PC-9 (cell line): ENCODE data around the gene CES5A. TPM values are rescaled to one million over a fixed set of nuclear protein-coding genes. Genes with fewer than 3 reads are reported as not detected.

Experiments used
- BruUV-seq: library from RNA; stranded (reverse); fragments of 400-500 nt; replicated peaks from 2 replicates; lab custom pipeline; 2021; lab: Mats Ljungman, UMichigan
- CTCF ChIA-PET: fragments of 300-600 bp; sonication (Branson Sonifier 250); formaldehyde crosslinking; loops from one replicate; lab custom pipeline; 2022; ENCODE audit warnings: antibody characterized with exemption; lab: Charles Lee
- POLR2A ChIA-PET: fragments of 300-600 bp; sonication (Branson Sonifier 250); formaldehyde crosslinking; loops from one replicate; lab custom pipeline; 2022; ENCODE audit warnings: antibody characterized with exemption; ENCODE audit not compliant: unreplicated experiment; lab: Charles Lee
- DNase-seq, 2 experiments: peaks; one replicate each; pipeline versions ENCODE4 v3.0.0 to v3.0.0-alpha.2; 2015 to 2022; ENCODE audit warnings: mixed read lengths in 1 of 2
- H2AFZ ChIP-seq: fragments of 200-600 bp; sonication (generic); 2 replicates; pipeline ENCODE4 v1.8.1; 2017; ENCODE audit warnings: antibody characterized with exemption
- H3F3A ChIP-seq: fragments of 200-600 bp; sonication (generic); 2 replicates; pipeline ENCODE4 v1.8.1; 2017; ENCODE audit warnings: antibody characterized with exemption, mild to moderate bottlenecking, low read depth; ENCODE audit not compliant: insufficient read depth
- H3K27ac ChIP-seq: fragments of 200-600 bp; sonication (generic); 2 replicates; pipeline ENCODE4 v1.6.1; 2016; ENCODE audit warnings: mixed run types
- H3K27me3 ChIP-seq: fragments of 200-600 bp; sonication (generic); 2 replicates; pipeline ENCODE4 v1.6.1; 2016; ENCODE audit warnings: low read depth, mixed run types; ENCODE audit not compliant: insufficient read depth
- H3K36me3 ChIP-seq: fragments of 200-600 bp; sonication (generic); 2 replicates; pipeline ENCODE4 v1.6.1; 2016; ENCODE audit warnings: low read depth, mixed run types
- H3K4me1 ChIP-seq: fragments of 200-600 bp; sonication (generic); replicated peaks from 2 replicates; pipeline ENCODE4 v1.6.1; 2016; ENCODE audit warnings: mixed run types; ENCODE audit not compliant: insufficient read depth
- H3K4me2 ChIP-seq: fragments of 200-600 bp; sonication (generic); 2 replicates; pipeline ENCODE4 v1.6.1; 2017; ENCODE audit warnings: mixed run types
- H3K4me3 ChIP-seq: fragments of 200-600 bp; sonication (generic); 2 replicates; pipeline ENCODE4 v1.6.1; 2016; ENCODE audit warnings: mixed run types
- H3K79me2 ChIP-seq: fragments of 200-600 bp; sonication (generic); 2 replicates; pipeline ENCODE4 v1.6.1; 2017; ENCODE audit warnings: low read depth, mixed run types
- H3K9me2 ChIP-seq: fragments of 200-600 bp; sonication (generic); 2 replicates; pipeline ENCODE4 v1.8.1; 2017; ENCODE audit warnings: mild to moderate bottlenecking; ENCODE audit not compliant: insufficient read depth
- H3K9me3 ChIP-seq: fragments of 200-600 bp; sonication (generic); 2 replicates; pipeline ENCODE4 v1.8.1; 2016; ENCODE audit warnings: low read depth; ENCODE audit not compliant: insufficient read depth
- H4K20me1 ChIP-seq: fragments of 200-600 bp; sonication (generic); 2 replicates; pipeline ENCODE4 v1.8.1; 2017; ENCODE audit not compliant: insufficient read depth
- EZH2 ChIP-seq: fragments of 200-600 bp; sonication (generic); IDR thresholded peaks from 2 replicates; pipeline ENCODE4 v1.8.0; 2017; ENCODE audit warnings: antibody characterized with exemption, low read depth
- intact Hi-C: fragments of 100-400 bp; cut with micrococcal nuclease; formaldehyde crosslinking; loops from one replicate; pipeline ENCODE4 v1.10.0; 2022; ENCODE audit not compliant: unreplicated experiment
- total RNA-seq: library from RNA; stranded (reverse); gene quantifications from 2 replicates; pipeline ENCODE4 v1.2.3, GENCODE V29; 2021
- TF ChIP-seq, protein P1 (sequence below): fragments of 200-600 bp; sonication (generic); conservative IDR thresholded peaks from 2 replicates; pipeline ENCODE4 v1.6.1; 2017; ENCODE audit warnings: mixed run types, antibody characterized with exemption, mild to moderate bottlenecking, moderate library complexity

CES5A gene
- total RNA-seq, 1 experiment from 2014 or later = not detected

GRCh38 chr16:55872130-55872529 is 3.0 kb downstream of the CES5A start:
- Histone ChIP-seq H3K4me2 (no peak overlapping the region), H3K4me1 (no peaks in the 10 kb centered on the region), H3K27ac (no peak overlapping the region), H3K4me3 (no peak overlapping the region), H2AFZ (no peak overlapping the region), H3K9me2 (no peaks in the 10 kb centered on the region), H3K27me3 (peaks cover 48% of the 10 kb centered on the region), H4K20me1 (no peaks in the 10 kb centered on the region), H3K9me3 (no peaks in the 10 kb centered on the region), H3F3A (no peaks in the 10 kb centered on the region), H3K79me2 (no peaks in the 10 kb centered on the region), H3K36me3 (no peaks in the 10 kb centered on the region)
- intact Hi-C loops = no loop called here
- ChIA-PET POLR2A (no interaction called here), CTCF (no interaction called here)
- no peak for DNase-seq
- no TSS peak for BruUV-seq
- no peak for TF ChIP-seq EZH2
- TF ChIP-seq, protein P1, sequence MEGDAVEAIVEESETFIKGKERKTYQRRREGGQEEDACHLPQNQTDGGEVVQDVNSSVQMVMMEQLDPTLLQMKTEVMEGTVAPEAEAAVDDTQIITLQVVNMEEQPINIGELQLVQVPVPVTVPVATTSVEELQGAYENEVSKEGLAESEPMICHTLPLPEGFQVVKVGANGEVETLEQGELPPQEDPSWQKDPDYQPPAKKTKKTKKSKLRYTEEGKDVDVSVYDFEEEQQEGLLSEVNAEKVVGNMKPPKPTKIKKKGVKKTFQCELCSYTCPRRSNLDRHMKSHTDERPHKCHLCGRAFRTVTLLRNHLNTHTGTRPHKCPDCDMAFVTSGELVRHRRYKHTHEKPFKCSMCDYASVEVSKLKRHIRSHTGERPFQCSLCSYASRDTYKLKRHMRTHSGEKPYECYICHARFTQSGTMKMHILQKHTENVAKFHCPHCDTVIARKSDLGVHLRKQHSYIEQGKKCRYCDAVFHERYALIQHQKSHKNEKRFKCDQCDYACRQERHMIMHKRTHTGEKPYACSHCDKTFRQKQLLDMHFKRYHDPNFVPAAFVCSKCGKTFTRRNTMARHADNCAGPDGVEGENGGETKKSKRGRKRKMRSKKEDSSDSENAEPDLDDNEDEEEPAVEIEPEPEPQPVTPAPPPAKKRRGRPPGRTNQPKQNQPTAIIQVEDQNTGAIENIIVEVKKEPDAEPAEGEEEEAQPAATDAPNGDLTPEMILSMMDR = no peak

GRCh38 chr16:55871411-55872038 is 3.6 kb downstream of the CES5A start:
- H3F3A ChIP-seq = no peaks in the 10 kb centered on the region
- H3K9me3 ChIP-seq = no peaks in the 10 kb centered on the region
- ChIA-PET POLR2A (no interaction called here), CTCF (no interaction called here)
- intact Hi-C loops = no loop called here
- no peak for DNase-seq
- no peak overlapping the region for H3K4me2 ChIP-seq
- no peak overlapping the region for H3K4me3 ChIP-seq
- no peaks in the 10 kb centered on the region for H4K20me1 ChIP-seq
- H2AFZ ChIP-seq = no peak overlapping the region
- H3K9me2 ChIP-seq = no peaks in the 10 kb centered on the region
- H3K27ac ChIP-seq = no peak overlapping the region
- peaks cover 42% of the 10 kb centered on the region for H3K27me3 ChIP-seq
- TF ChIP-seq EZH2 = no peak
- TF ChIP-seq, protein P1 = no peak
- no TSS peak for BruUV-seq
- no peaks in the 10 kb centered on the region for H3K4me1 ChIP-seq
- no peaks in the 10 kb centered on the region for H3K36me3 ChIP-seq
- no peaks in the 10 kb centered on the region for H3K79me2 ChIP-seq

DNA sequence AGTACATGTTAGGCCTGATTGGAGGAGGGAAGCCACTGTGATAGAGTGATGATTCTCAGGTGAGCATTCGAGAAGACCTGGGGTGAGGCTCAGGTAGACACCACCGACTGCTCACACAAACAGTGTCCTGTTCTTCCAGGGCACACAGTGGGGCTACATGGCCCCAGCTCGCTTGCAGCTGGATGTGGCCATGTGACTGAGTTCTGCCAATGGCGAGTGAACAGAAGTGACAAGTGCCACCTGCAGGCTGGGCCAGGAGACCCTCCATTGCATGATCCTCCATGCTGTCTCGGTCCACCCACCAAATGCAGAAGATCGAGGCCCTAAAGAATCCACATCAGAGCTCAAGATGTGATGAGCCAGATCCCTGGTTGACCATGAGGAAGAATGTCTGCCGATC is 6.2 kb downstream of the CES5A start:
- H3K27ac ChIP-seq = no peak overlapping the region
- H3F3A ChIP-seq = no peaks in the 10 kb centered on the region
- no peaks in the 10 kb centered on the region for H3K9me3 ChIP-seq
- H2AFZ ChIP-seq = no peak overlapping the region
- intact Hi-C loops = no loop called here
- no peaks in the 10 kb centered on the region for H3K79me2 ChIP-seq
- no peak for TF ChIP-seq EZH2
- TF ChIP-seq, protein P1 = no peak
- H3K36me3 ChIP-seq = no peaks in the 10 kb centered on the region
- ChIA-PET CTCF (no interaction called here), POLR2A (no interaction called here)
- H4K20me1 ChIP-seq = no peaks in the 10 kb centered on the region
- no peak overlapping the region for H3K4me3 ChIP-seq
- peaks cover 18% of the 10 kb centered on the region for H3K27me3 ChIP-seq
- H3K4me2 ChIP-seq = no peak overlapping the region
- no peaks in the 10 kb centered on the region for H3K9me2 ChIP-seq
- H3K4me1 ChIP-seq = no peaks in the 10 kb centered on the region
- DNase-seq = no peak
- no TSS peak for BruUV-seq
